Measurements from ENCODE around the gene PLB1.

GRCh38 chr2:28469304-28469703 lies 26.6 kb upstream of the PLB1 start:
- no peak for TF ChIP-seq EZH2 (IDR thresholded peaks at IDR 0.05; ENCODE audit: low read depth, unreplicated experiment)
- no peak for TF ChIP-seq CTCF (conservative IDR thresholded peaks at IDR 0.05; ENCODE audit: low read depth in 2 of 2)
- no peak for TF ChIP-seq REST (IDR thresholded peaks at IDR 0.05; ENCODE audit: unreplicated experiment)
- TF ChIP-seq POLR2AphosphoS5 (IDR thresholded peaks at IDR 0.05; ENCODE audit: low read depth), result no peak
- no peak for TF ChIP-seq EZH2phosphoT487 (IDR thresholded peaks at IDR 0.05; ENCODE audit: unreplicated experiment)
- no peak for TF ChIP-seq CREB1 (CRISPR knock-in tag; IDR thresholded peaks at IDR 0.05; ENCODE audit: low read depth)
